HCT116 (cell line): ENCODE data around the gene CNTN4. TPM values are rescaled to one million over a fixed set of nuclear protein-coding genes. Genes with fewer than 3 reads are reported as not detected.

Experiments
- ATAC-seq: fragments of 200-7000 bp; cut with Tn5 transposase; 2 replicates; pipeline ENCODE4 v1.9.1; 2020; ENCODE audit warnings: mild to moderate bottlenecking, moderate library complexity
- BruUV-seq: library from RNA; stranded (reverse); fragments of 400-500 nt; replicated peaks from 2 replicates; lab custom pipeline; 2021; lab: Mats Ljungman, UMichigan
- CTCF ChIA-PET: fragments of 300-600 bp; sonication (Branson Sonifier 250); formaldehyde crosslinking; loops from one replicate; lab custom pipeline; 2021; ENCODE audit warnings: antibody characterized with exemption; lab: Charles Lee
- POLR2A ChIA-PET: fragments of 300-600, 350-600 bp; sonication (Branson Sonifier 250); formaldehyde crosslinking; loops from one replicate; lab custom pipeline; 2021; ENCODE audit warnings: antibody characterized with exemption; lab: Charles Lee
- RAD21 ChIA-PET, 2 experiments: fragments of 300-600 bp; sonication (Branson Sonifier 250); formaldehyde crosslinking; loops; one replicate each; lab custom pipeline; 2023; ENCODE audit warnings: low total read pairs in 2 of 2; ENCODE audit not compliant: uncharacterized antibody in 2 of 2, unreplicated experiment in 2 of 2, low non-redundant PET in 1 of 2; lab: Charles Lee
- DNase-seq: peaks from one replicate; pipeline ENCODE4 v3.0.0-alpha.2; 2010; ENCODE audit warnings: low read depth, low spot score
- H2AFZ ChIP-seq: fragments of 200-600 bp; shearing (Covaris generic), sonication (generic); 2 replicates; pipeline ENCODE4 v1.6.1; 2017; ENCODE audit warnings: low read depth, mixed run types, mixed read lengths, antibody characterized with exemption, low read length; ENCODE audit not compliant: poor library complexity, severe bottlenecking
- H3K27ac ChIP-seq: 2 replicates; pipeline ENCODE4 v1.5.1; 2012; ENCODE audit warnings: low read depth, low read length
- H3K27me3 ChIP-seq: fragments of 200-600 bp; sonication (generic); 2 replicates; pipeline ENCODE4 v1.6.1; 2016; ENCODE audit warnings: mixed run types, low read length, mixed read lengths; ENCODE audit not compliant: insufficient read depth
- H3K36me3 ChIP-seq, 2 experiments: fragments of 200-500 bp in 1 of 2; fragments of 200-600 bp in 1 of 2; sonication (Bioruptor generic) in 1 of 2; sonication (generic) in 1 of 2; 2 replicates each; pipeline versions ENCODE4 v1.5.1 to v1.6.1; 2014 to 2016; ENCODE audit warnings: low read length in 2 of 2, inconsistent platforms in 1 of 2, mixed read lengths in 1 of 2, mixed run types in 1 of 2; ENCODE audit not compliant: insufficient read depth in 2 of 2, control insufficient read depth in 1 of 2
- H3K4me1 ChIP-seq, 2 experiments: fragments of 200-600 bp in 1 of 2; sonication (generic) in 1 of 2; 2 replicates each; pipeline versions ENCODE4 v1.5.1 to v1.6.1; 2012 to 2017; ENCODE audit warnings: low read length in 2 of 2, inconsistent platforms in 1 of 2, mild to moderate bottlenecking in 1 of 2, mixed read lengths in 1 of 2, mixed run types in 1 of 2, moderate library complexity in 1 of 2; ENCODE audit not compliant: insufficient read depth in 2 of 2, control insufficient read depth in 1 of 2
- H3K4me2 ChIP-seq: fragments of 200-600 bp; sonication (generic); 2 replicates; pipeline ENCODE4 v1.6.1; 2017; ENCODE audit warnings: mixed run types, low read length, mixed read lengths
- H3K4me3 ChIP-seq, 2 experiments: fragments of 200-600 bp in 1 of 2; sonication (generic) in 1 of 2; replicated peaks in 1 of 2; 2 replicates each; pipeline ENCODE4 v1.5.1; 2011 to 2016; ENCODE audit warnings: low read length in 2 of 2, control low read depth in 1 of 2, low read depth in 1 of 2, mild to moderate bottlenecking in 1 of 2, mixed read lengths in 1 of 2, mixed run types in 1 of 2
- H3K79me2 ChIP-seq: fragments of 200-600 bp; sonication (generic); 2 replicates; pipeline ENCODE4 v1.6.1; 2017; ENCODE audit warnings: mild to moderate bottlenecking, mixed run types, low read length, moderate library complexity, mixed read lengths; ENCODE audit not compliant: insufficient read depth
- H3K9ac ChIP-seq: fragments of 200-600 bp; sonication (generic); 2 replicates; pipeline ENCODE4 v1.6.1; 2016; ENCODE audit warnings: low read length, mixed read lengths
- H3K9me2 ChIP-seq: fragments of 200-600 bp; sonication (generic), shearing (Covaris generic); 2 replicates; pipeline ENCODE4 v1.6.1; 2017; ENCODE audit warnings: mixed run types, mild to moderate bottlenecking, moderate library complexity; ENCODE audit not compliant: insufficient read depth
- H3K9me3 ChIP-seq, 2 experiments: fragments of 200-500 bp in 1 of 2; fragments of 200-600 bp in 1 of 2; sonication (Bioruptor generic) in 1 of 2; sonication (generic) in 1 of 2; 2 replicates each; pipeline ENCODE4 v1.6.1; 2014 to 2017; ENCODE audit warnings: low read length in 2 of 2, mixed read lengths in 2 of 2, inconsistent platforms in 1 of 2, low read depth in 1 of 2, mild to moderate bottlenecking in 1 of 2, mixed run types in 1 of 2, moderate library complexity in 1 of 2; ENCODE audit not compliant: control insufficient read depth in 1 of 2, insufficient read depth in 1 of 2
- H4K20me1 ChIP-seq: fragments of 200-600 bp; sonication (generic), shearing (Covaris generic); 2 replicates; pipeline ENCODE4 v1.6.1; 2017; ENCODE audit warnings: mixed run types, mild to moderate bottlenecking, moderate library complexity; ENCODE audit not compliant: insufficient read depth
- CEBPB ChIP-seq: IDR thresholded peaks from 2 replicates; pipeline ENCODE4 v1.6.1; 2012; ENCODE audit warnings: low read depth
- ELF1 ChIP-seq: IDR thresholded peaks from 2 replicates; pipeline ENCODE4 v1.6.1; 2012; ENCODE audit warnings: low read depth, borderline replicate concordance
- EZH2 ChIP-seq: fragments of 200-600 bp; sonication (generic); IDR thresholded peaks from 2 replicates; pipeline ENCODE4 v1.6.1; 2017; ENCODE audit warnings: antibody characterized with exemption, mixed run types
- TCF7L2 ChIP-seq: IDR thresholded peaks from 2 replicates; pipeline ENCODE4 v1.7.0; 2011; ENCODE audit warnings: borderline replicate concordance, inconsistent platforms; ENCODE audit not compliant: insufficient read depth, insufficient read length; ENCODE audit errors: extremely low read depth
- ZFX ChIP-seq: fragments of 450-650 bp; IDR thresholded peaks from 2 replicates; pipeline ENCODE4 v1.6.1; 2017
- intact Hi-C: fragments of 100-400 bp; cut with micrococcal nuclease; formaldehyde crosslinking; loops from 2 replicates; pipeline ENCODE4 v1.10.0; 2022
- total RNA-seq: library from RNA; stranded (reverse); gene quantifications from one replicate; pipeline ENCODE4 v1.2.1, GENCODE V29; 2021; ENCODE audit not compliant: unreplicated experiment
- TF ChIP-seq, protein P1 (sequence below): IDR thresholded peaks from 2 replicates; pipeline ENCODE4 v1.6.1; 2012; ENCODE audit warnings: low read depth
- TF ChIP-seq, protein P2 (sequence below): IDR thresholded peaks from 2 replicates; pipeline ENCODE4 v1.6.1; 2012

CNTN4 gene
- total RNA-seq, 1 experiment from 2014 or later, result not detected

DNA sequence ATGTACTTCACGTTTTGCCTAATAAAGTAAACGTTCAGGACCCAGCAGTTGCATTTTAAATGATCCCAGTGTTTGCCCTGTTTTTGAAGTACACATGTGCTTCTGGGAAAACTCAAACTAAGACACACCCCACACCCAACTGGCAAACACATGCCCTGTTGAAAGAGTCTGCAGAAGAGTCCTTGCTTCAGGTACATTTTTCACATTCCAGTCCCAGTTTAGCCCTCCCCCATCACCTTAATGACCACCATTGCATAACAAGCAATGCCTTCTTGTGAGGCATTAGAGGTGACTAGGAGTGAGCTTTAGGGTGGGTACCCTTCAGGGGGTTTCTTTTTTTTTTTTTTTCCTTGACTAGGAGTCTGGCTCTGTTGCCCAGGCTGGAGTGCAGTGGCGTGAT lies 322.3 kb downstream of the CNTN4 start:
- no peak overlapping the region for H3K9ac ChIP-seq
- H3K27me3 ChIP-seq, result no peaks in the 10 kb centered on the region
- BruUV-seq, result no TSS peak
- no peaks in the 10 kb centered on the region for H3K79me2 ChIP-seq
- ChIA-PET RAD21 (no interaction called here), CTCF (no interaction called here), POLR2A (no interaction called here)
- H3K9me3 ChIP-seq, result peaks cover 4 to 11% of the 10 kb centered on the region in 2 experiments; a peak in 2 of 4 replicates
- H3K4me2 ChIP-seq, result no peak overlapping the region
- TF ChIP-seq TCF7L2 (no peak), EZH2 (no peak), ELF1 (no peak)
- no peak overlapping the region for H3K27ac ChIP-seq
- H2AFZ ChIP-seq, result no peak overlapping the region
- no peaks in the 10 kb centered on the region for H3K4me1 ChIP-seq
- no peak overlapping the region for H3K4me3 ChIP-seq
- H3K36me3 ChIP-seq, result no peaks in the 10 kb centered on the region
- no peak for ATAC-seq
- H4K20me1 ChIP-seq, result no peaks in the 10 kb centered on the region
- DNase-seq, result no peak
- no peaks in the 10 kb centered on the region for H3K9me2 ChIP-seq
- intact Hi-C loops, result no loop called here

DNA sequence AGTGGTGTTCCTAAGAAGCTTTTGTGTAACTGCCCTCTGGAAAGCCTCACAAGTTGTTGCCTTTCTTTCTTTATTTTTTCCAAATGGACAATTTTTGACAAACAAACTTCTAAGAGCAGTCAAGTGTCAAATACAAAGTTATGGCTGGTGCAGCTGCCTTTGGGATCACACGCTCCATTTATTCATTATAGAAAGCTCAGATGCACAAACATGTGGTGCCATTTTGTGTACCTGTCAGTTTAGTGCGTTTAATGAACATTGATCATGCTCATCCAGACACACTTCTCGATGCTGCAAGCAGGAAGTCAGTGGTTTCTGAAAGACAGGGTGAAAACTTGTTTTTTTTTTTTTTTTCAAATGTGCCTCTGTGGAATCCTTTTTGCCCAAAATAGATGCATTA lies 324.5 kb downstream of the CNTN4 start:
- TF ChIP-seq ZFX, result no peak
- TF ChIP-seq, protein P1, sequence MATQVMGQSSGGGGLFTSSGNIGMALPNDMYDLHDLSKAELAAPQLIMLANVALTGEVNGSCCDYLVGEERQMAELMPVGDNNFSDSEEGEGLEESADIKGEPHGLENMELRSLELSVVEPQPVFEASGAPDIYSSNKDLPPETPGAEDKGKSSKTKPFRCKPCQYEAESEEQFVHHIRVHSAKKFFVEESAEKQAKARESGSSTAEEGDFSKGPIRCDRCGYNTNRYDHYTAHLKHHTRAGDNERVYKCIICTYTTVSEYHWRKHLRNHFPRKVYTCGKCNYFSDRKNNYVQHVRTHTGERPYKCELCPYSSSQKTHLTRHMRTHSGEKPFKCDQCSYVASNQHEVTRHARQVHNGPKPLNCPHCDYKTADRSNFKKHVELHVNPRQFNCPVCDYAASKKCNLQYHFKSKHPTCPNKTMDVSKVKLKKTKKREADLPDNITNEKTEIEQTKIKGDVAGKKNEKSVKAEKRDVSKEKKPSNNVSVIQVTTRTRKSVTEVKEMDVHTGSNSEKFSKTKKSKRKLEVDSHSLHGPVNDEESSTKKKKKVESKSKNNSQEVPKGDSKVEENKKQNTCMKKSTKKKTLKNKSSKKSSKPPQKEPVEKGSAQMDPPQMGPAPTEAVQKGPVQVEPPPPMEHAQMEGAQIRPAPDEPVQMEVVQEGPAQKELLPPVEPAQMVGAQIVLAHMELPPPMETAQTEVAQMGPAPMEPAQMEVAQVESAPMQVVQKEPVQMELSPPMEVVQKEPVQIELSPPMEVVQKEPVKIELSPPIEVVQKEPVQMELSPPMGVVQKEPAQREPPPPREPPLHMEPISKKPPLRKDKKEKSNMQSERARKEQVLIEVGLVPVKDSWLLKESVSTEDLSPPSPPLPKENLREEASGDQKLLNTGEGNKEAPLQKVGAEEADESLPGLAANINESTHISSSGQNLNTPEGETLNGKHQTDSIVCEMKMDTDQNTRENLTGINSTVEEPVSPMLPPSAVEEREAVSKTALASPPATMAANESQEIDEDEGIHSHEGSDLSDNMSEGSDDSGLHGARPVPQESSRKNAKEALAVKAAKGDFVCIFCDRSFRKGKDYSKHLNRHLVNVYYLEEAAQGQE, result no peak
- no peak for TF ChIP-seq TCF7L2
- TF ChIP-seq CEBPB, result no peak
- TF ChIP-seq, protein P2, sequence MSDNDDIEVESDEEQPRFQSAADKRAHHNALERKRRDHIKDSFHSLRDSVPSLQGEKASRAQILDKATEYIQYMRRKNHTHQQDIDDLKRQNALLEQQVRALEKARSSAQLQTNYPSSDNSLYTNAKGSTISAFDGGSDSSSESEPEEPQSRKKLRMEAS, result no peak
- H3K9me3 ChIP-seq, result peaks cover 4 to 11% of the 10 kb centered on the region in 2 experiments; a peak in 2 of 4 replicates
- H3K4me2 ChIP-seq, result no peak overlapping the region
- H3K79me2 ChIP-seq, result no peaks in the 10 kb centered on the region
- no TSS peak for BruUV-seq
- no peak for ATAC-seq
- H3K9ac ChIP-seq, result no peak overlapping the region
- POLR2A ChIA-PET, result no interaction called here
- H3K4me1 ChIP-seq, result no peaks in the 10 kb centered on the region
- RAD21 ChIA-PET, result no interaction called here
- no peaks in the 10 kb centered on the region for H3K27me3 ChIP-seq
- no peaks in the 10 kb centered on the region for H3K9me2 ChIP-seq
- H3K36me3 ChIP-seq, result no peaks in the 10 kb centered on the region
- no peaks in the 10 kb centered on the region for H4K20me1 ChIP-seq
- intact Hi-C loops, result no loop called here
- no peak overlapping the region for H2AFZ ChIP-seq
- CTCF ChIA-PET, result no interaction called here
- no peak for DNase-seq
- no peak overlapping the region for H3K4me3 ChIP-seq
- H3K27ac ChIP-seq, result no peak overlapping the region
